Activated CD8-positive, alpha-beta memory T cell treated with anti-CD3 and anti-CD28 coated beads for 4 hours (primary cell): ENCODE data around the gene TAC4.

Source experiments
- DNase-seq, 2 donors: peaks; one replicate each; pipeline ENCODE4 v3.0.0-alpha.2; 2020; ENCODE audit warnings: low read depth in 2 of 2

Gene TAC4

DNA sequence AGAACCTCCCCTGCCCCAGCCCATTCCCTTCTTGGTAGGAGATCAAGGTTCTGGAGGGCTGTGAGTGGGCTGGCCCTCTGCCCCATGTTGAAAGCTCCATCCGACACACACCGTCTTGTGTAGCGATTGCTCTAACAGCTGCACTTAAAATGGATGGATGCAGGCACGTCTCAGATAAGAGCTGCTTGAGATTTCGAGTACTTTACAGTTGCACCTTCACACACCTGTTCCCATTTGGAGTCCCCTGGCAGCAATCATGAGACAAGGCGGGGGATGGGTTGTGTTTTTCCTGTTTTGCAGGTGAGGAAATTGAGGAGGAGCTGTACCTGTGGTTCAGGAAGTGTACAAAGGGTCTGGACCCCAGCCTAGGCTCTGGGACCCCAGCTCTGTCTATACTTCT, 25.6 kb upstream of the TAC4 start:
- no peak for DNase-seq

DNA sequence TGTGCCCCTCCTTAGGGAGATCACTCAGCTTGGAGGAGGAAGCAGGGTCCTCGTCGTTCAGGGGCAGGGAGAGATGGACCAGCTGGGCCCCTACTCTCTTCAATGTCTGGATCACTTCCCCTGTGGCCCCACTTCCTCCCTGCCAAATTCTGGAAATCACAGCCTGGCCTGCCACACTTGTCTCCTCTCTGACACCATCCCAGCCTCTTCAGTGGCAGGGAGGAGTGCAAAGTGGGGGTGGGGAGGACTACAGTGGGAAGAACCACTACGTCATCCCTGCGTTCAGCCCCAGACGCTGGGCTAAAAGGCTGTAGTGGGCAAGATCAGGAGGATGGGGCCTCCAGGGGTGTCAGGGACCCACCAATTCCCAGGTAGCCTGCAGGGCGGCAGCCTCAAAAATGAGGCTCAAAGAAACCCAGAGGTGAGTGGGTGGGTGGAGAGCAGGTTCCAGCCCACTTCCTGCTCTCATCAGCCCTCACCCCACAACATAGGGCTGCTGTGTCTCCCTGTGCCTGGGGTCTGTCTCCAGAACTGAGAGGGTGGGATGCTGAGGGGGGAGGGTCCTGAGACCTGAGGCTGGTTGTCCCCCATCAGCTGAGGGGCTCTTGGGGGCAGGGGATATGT, 25.0 kb upstream of the TAC4 start:
- no peak for DNase-seq

DNA sequence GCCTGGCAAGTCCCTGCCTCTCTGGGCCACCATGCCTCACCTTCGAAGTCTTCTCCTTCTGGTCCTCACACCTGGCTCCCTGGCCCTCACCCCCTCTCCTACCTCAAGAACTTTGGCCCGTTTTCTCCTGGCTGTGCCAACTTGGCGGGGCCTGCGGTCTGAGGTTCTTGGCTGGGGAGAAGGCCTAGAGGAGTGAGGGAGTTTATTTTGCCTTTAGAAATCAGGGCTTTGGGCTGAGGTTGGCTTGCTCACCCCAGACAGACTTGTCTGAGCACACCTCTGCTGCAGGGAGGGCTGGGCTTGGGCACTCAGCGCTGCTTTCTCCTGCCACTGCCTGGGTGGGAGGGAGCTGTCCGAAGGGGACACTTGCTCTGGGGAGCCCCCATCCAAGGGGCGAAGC, 23.3 kb upstream of the TAC4 start:
- no peak for DNase-seq

DNA sequence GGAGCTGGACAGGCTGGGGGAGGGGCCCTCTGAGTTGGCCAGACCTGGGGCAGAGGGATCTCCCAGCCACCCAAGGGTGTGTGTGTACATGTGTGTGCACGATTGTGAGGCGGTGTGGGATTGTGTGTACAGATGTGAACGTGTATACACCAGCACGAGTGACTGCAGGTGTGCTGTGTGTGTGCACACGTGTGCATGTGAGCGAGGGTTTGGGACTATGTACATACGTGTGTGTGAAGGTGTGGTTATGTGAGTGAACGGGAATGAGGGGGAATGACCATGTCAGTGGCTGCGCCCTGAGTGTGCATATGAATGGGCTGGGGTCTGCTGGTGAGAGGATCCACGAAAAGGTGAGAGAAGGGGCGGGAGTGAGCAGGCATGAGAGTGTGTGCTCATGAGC, 22.4 kb upstream of the TAC4 start:
- no peak for DNase-seq

DNA sequence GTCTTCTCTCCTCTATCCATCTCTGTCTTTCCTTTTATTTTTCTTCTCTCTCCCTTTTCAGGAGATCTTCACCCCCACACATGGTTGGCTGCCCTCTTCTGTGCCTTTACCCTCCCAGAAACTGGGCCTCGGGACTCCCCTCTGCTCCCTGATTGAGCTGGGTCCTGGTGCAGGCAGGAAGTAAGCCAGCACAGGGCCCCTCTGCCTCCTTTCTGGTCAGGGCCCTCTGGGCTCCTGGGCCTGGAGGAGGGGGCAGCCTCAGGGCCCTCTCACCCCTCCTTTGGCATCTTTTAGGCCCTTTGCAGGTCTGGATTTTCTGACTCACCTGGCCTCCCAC, 21.1 kb upstream of the TAC4 start:
- DNase-seq = no peak

DNA sequence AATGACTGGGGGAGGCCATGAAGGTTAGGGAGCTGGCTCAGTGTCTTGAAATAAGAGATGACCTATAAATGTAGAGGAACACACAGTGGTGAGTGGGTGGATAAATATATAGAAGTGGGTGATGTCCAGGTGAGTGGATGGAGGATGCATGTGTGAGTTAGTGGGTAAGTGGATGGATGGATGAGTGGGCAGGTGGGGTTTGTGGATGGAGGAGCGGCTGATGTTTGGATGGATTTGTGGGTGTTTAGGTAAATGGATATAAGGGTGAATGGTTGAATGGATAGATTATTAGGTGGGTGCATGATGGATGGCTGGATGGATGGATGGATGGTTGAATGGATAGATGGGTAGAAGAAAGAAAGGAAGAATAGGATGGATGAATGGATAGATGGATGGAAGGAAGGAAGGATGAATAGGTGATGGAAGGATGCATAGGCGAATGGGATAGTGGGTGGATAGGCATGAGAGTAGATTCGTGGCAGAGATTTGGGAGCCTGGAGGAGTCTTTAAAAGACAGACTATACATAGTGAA, 19.1 kb upstream of the TAC4 start:
- no peak for DNase-seq

DNA sequence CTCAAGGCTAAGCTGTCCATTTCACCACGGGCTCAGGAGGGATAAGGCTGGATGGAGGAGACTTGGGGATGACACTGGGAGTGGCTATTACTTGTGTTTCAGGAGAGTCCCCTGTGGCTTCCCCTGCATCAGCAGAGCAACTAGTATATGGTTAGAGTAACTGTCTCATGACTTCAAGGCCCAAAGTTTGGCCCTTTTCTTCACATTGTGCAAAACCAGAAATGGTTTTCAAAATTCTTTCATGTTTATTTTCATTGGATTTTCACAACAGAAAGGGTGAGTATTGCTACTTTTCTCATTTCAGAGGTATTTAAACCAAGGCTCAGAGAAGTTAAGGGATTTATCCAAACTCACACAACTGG, 18.1 kb upstream of the TAC4 start:
- DNase-seq = no peak

DNA sequence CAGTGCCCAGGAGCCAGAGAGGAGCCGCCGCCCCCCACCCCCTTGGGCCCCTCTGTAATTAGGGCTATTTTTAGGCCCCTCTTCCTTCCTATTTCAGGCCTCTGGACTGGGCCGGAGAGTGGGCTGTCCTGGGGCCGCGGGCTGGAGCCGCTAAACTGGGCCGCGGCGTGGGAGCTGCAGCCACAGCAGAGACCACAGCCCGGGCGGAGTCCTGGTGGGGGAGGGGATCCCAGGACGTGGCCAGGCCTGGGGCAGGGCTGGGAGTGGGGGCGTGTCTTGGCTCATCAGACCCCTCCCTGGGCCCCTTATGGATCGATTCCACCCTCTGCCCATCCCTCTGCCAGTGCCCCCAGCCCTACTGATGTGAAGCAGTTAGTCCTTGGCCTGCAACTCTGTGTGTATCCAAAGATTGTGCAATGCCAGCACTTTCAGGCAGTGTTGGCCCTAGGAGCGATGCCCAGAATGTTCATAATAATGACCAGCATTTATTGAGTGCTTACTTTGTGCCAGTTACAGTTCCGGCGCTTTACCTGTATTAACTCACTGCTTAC, 15.0 kb upstream of the TAC4 start:
- no peak for DNase-seq

DNA sequence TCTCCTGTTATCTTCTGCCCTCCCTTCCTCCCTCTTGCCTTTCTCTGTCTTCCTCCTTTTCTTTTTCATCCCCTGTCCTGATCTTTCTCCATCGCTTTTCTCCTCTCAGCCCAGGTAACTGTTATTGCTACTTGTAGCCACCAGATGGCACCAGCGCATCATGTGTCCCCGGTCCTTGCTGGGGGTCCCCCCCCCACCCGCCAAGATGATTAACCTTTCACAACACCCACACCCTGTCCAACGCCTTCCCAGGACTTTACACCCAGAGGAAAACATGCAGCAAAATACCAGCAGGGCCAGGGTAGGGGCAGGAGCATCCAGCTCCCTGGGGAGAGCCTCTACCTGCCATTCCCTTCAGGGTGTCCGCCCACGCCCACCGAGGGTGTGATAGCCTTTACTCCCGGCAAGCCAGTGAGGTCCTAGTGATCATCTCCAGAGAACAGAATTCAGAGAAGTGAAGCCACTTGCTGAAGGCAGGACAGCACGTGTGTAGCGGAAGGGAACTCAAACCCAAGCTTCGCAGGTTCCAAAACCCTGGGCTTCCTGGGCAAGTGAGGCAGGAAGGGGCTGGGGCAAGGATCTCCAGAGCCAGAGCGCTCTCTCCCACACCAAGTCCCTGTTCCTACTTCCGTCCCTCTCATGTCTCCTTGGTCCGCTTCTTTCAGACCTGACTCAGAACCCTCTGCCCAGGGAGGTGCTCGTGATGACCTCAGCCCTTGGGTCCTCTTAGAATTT, 13.4 kb upstream of the TAC4 start:
- DNase-seq = peak; percentile 34 to 43

DNA sequence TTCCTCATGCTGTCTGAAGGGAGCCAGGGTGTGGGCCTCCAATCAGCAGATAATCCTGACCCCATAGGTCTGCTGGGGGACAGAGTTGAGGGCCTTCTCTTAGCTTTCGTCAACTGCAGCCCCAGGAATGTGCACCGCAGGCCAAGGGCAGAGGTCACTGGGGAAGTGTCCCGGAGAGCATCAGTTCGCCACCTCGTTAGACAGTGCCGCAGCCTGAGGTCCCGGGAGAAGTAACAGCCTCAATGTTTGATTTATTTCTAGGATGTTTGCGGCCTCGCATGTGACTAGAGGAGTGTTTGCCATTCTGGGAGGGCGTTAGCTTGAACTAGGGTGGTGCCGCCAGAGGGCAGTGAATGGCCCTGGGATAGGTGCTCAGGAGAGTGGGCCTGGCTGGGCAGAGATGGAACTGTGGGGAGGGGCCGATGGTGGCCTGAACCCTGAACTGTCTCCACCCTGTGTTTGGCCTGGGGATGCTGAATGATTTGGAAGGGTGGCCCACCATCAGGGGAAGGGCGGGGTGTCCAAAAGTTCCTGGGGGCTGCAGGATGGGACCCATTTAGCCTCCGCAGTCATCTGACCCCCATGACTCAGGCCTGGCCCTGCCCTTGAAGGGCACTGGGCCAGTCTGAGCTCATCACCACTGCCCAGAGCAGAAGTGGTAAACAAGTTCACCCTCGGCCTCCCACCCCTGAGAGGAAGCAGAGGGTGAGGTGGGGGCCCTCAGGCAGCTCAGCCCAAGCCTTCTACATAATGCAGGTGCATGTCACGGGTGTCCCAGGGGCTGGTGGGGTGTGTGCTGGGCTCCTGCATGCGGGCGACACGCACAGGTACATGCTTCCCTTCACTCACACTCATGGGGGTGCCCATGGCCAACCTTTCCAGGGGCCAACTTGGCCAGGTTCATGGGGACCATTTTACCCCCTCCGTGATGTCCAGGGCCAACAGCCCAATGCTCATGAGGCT, 12.4 kb upstream of the TAC4 start:
- no peak for DNase-seq

DNA sequence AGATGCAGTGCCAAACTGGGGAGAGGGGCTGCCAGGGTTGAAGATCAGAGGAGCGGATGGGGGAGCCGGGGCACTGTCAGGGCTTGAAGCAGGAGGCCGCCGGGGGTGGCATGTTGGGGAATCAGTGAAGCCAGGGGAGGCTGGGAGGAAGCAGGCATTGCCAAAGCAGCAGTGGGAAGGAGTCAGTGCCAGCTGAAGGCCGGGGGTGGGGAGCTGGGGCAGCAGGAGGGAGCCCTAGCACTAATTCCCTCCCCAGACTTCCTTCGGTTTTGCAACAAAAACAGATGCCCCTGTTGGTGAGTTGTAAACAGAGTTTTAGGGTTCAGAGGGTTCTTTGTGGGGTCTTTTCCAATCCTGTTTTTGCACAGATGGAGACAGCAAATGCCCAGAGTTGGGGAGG, 10.9 kb upstream of the TAC4 start:
- no peak for DNase-seq

DNA sequence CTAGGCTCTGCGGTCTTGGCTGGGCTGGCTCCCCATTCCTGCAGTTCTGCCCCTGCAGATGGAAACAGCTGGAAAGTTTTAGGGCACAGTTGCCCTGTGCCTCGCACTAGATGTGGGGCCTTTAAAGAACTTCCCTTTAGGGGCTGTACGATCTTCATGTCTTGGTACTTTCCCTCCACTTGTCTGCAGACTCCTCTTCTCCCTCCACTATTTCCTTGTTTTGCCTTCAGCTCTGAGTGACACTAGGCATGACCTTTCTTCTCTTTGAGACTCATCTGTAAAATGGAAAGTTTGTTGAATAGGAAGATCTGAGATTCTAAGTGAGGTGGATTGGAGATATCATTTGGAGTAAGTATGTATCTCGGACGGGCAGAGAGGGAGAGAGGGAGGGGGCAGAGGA, 6.3 kb upstream of the TAC4 start:
- DNase-seq = no peak

DNA sequence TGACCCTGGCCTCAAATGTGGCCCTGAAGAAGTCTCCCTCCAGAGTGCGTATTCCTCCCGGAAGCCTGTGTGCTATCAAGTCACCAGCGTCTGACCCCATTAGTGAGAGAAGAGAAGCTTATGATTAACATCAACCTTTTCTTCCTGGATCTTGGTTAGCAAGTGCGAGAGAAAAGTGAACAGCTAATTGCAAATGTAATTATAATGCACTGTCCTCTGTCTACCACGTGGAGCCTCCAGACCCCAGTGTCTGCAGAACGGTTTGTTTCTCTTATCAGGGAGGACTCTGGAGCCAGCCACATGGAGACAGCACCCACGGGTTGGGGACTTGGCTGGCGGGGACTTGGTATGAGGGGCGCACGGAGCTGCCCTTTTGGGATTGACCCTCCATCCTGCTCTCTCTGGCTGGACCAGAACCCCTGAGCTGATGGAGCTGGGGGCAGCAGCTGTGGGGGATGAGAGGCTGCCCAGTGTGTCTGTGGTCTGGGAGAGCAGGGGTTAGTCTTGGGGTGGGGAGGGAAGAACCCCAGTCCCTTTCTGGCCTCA, 5.7 kb upstream of the TAC4 start:
- no peak for DNase-seq

DNA sequence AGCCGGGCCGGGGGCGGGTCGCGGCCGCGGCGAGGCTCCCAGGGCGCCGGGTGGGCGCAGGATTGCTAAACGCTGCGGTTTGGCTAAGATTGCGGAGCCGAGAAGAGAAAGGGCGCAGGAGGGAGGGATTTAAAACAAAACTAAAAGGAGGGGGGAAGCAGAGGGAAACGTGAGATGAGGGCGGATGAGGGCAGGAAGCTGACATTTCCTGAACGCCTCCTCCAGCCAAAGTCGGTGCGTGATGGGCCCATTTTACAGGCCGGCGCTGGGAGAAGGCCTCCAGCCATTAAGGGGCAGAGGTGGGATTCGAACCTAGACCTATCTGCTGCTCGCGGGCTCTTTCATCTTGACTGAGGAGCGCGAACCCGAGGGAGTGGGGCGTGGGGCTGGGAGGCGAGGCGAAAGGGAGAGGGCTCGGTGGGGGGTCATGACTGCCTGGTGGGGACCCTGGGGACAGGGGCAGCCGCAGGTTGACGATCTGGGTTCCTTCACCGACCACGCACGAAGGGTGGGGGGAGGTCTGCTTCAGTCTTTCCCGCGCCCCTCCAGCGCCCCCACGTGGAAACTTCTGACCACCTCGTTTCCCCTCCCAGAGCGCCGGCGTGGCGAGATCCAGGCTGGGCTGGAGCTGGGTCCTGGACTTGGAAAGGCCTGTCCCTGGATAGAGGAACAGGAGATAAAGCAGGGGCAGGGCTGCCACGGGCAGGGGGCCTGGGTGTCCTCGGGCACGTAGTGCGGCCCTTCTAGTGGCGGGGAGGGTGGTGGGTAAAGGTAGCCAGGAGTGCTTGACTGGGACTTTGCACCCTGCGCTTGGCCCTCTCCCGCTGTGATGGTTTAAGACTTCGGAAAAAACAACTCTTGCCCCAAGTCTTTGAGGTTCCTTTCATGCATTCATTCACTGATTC, 3.8 kb upstream of the TAC4 start:
- DNase-seq = peak; percentile 36 to 46

DNA sequence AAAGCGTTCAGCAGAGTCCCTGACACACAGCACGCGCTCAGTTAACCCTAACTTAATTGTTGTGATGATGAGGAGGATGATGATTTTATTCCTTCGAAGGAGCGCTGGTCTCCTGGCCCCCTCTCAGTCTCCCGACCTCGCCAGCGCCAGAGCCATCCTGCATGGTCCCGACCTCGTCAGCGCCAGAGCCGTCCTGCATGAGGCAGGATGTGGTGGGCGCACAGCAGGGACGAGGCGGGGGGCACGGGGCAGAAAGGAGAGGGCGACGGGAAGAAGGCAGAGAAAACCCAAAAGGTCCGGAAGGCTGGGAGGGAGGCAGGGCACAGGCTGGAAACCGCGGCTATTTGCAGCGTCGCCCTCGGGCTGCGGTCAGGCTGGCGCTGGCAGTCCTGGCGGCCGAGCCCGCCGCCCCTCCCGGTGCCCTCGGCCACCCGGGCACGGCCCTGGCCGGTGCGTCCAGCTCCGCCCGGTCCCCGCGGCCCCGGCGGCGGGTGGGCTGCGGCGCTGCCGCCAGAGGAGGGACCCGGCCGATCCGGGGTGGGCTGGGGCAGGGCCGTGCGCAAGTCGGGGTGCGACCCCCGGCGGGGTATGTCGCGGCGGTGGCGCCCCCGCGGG, 3.0 kb upstream of the TAC4 start:
- DNase-seq = no peak

DNA sequence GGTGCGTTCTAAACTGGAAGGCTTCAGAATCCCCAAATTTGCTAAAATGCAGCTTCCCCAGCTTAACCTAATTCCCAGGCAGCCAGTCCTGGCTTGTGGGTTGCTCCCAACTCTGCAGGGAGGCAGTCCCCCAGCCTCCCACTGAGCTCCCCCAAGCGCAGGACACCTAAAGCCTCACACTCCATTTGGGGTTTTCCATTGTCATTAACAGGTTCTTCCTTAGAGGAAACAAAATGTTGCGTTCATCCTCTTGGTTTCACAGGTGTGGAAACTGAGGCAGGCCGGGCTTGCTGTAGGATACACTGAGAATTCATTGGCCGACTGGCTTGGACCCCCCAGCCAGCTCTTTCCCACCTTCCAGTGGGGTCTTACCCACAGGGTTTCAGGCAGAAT, 2.3 kb upstream of the TAC4 start:
- DNase-seq = no peak

DNA sequence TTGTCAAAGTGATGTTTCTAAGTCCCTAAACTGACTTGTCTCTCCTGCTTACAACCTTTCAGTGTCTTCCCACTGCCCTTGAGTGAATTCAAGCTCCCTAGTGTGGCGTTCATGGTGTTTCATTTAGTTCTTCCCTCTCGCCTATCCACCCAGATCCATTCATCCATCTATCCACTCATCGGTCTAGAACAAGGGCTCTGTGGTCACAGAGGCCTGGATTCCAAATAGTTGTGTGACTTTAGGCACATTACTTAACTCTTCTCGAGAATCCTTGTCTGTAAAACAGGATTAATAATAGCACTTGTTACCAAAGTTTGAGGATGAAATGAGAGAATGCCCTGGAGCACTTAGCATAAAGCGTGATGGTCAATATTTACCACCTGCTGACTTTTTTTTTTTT, 870 bp upstream of the TAC4 start:
- DNase-seq = no peak

DNA sequence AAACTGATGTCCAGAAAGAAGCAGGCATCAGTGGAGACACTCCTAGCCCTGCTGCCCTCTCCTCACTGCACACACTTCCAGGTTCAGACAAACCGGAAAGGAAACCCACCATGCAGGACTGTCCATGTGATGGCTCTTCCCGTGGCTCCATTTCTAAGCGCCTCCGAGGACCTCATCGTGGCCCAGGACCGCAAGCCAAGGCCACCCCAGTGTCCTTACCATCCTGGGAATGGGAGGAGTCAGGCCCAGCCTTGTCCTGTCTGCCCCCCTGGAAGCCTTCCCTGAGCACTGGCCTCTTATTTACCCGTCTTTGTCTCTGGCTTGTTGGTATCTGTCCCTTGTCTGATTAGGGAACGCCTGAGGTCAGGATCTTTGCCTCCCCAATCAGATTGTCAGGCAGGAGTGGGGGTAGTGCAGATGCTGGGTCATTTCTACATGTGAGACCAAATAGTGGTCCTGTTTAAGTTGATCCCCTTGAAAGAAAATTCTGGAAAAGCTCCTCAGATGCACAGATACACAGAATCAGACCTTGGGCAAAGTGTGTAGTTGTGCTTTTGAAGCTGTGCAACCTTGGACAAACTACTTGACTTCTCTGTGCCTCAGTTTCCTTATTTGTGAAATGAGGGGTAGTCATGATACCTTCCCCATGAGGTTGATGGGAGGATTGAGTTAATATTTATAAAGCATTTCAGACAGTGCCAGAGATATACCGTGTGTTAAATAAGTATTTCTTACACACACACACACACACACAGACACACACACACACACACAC, 744 bp downstream of the TAC4 start:
- DNase-seq = no peak

DNA sequence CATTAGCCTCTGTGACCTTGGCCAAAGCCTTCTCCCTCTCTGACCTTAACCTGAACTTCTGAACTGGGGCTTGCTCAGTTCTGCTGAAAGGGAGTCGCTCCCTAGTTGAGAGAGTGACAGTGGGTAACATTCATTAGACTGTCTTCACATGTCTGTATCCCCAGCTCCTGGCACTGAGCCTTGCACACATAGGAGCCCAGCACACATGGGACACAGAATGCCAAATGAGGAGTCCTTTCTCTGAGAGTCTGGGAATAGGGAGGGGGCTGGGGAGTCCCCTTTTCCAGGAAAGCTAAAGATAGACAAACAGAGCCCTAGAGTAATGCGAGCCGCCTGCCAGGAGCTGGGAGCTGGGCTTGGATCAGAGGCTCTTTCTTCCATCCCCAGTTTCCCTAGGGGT, 2.5 kb downstream of the TAC4 start:
- DNase-seq = no peak
